HepG2 (cell line): Measurements from ENCODE around the gene ATG9A.

ENCODE experiments used
- ATF3 ChIP-seq: sonication (generic); formaldehyde crosslinking; IDR thresholded peaks from 2 replicates; pipeline ENCODE4 v1.4.0; 2020; ENCODE audit warnings: missing genetic modification reagents
- DMAP1 ChIP-seq: IDR thresholded peaks from 2 replicates; pipeline ENCODE4 v1.6.1; 2016
- EZH2 ChIP-seq: conservative IDR thresholded peaks from 2 replicates; pipeline ENCODE4 v1.6.1; 2012; ENCODE audit warnings: mild to moderate bottlenecking, low read depth, low read length, moderate library complexity
- FOXA1 ChIP-seq, 2 experiments: fragments of 450-650 bp in 1 of 2; sonication (generic) in 1 of 2; formaldehyde crosslinking in 1 of 2; IDR thresholded peaks; 2 replicates each; pipeline versions ENCODE4 v1.4.0 to v1.6.1; 2016 to 2020; ENCODE audit warnings: missing genetic modification reagents in 1 of 2
- GZF1 ChIP-seq: sonication (generic); formaldehyde crosslinking; IDR thresholded peaks from 2 replicates; pipeline ENCODE4 v1.5.1; 2020; ENCODE audit warnings: mild to moderate bottlenecking, missing genetic modification reagents
- KDM3A ChIP-seq: IDR thresholded peaks from 2 replicates; pipeline ENCODE4 v1.6.1; 2018; ENCODE audit warnings: low read depth, missing compliant biosample characterization
- NPAS2 ChIP-seq: sonication (generic); formaldehyde crosslinking; IDR thresholded peaks from 2 replicates; pipeline ENCODE4 v1.8.0; 2022; ENCODE audit warnings: mild to moderate bottlenecking, missing genetic modification reagents, borderline replicate concordance
- PATZ1 ChIP-seq: sonication (generic); formaldehyde crosslinking; IDR thresholded peaks from 2 replicates; pipeline ENCODE4 v1.4.0; 2020; ENCODE audit warnings: missing genetic modification reagents
- POLR2A ChIP-seq, 2 experiments: IDR thresholded peaks; 2 replicates each; pipeline ENCODE4 v1.6.1; 2011; ENCODE audit warnings: low read depth in 2 of 2, low read length in 2 of 2, mild to moderate bottlenecking in 1 of 2, moderate library complexity in 1 of 2; ENCODE audit not compliant: insufficient read depth in 1 of 2
- POLR2AphosphoS5 ChIP-seq: IDR thresholded peaks from 2 replicates; pipeline ENCODE4 v1.6.1; 2012; ENCODE audit warnings: low read depth, low read length
- UBTF ChIP-seq: sonication (generic); formaldehyde crosslinking; IDR thresholded peaks from 2 replicates; pipeline ENCODE4 v1.4.0; 2020; ENCODE audit warnings: mild to moderate bottlenecking, missing genetic modification reagents
- ZNF280B ChIP-seq: sonication (generic); formaldehyde crosslinking; IDR thresholded peaks from 2 replicates; pipeline ENCODE4 v1.5.0; 2020; ENCODE audit warnings: missing genetic modification reagents, mild to moderate bottlenecking, borderline replicate concordance
- ZNF318 ChIP-seq: sonication (generic); formaldehyde crosslinking; IDR thresholded peaks from 2 replicates; pipeline ENCODE4 v1.4.0; 2020; ENCODE audit warnings: mild to moderate bottlenecking, missing genetic modification reagents

GRCh38 chr2:219173176-219173575 lies 56.3 kb downstream of the ATG9A start:
- no peak for TF ChIP-seq PATZ1 (CRISPR knock-in tag)
- TF ChIP-seq ATF3 (CRISPR knock-in tag): no peak
- no peak for TF ChIP-seq POLR2AphosphoS5
- no peak for TF ChIP-seq GZF1 (CRISPR knock-in tag)
- no peak for TF ChIP-seq ZNF280B (CRISPR knock-in tag)
- TF ChIP-seq NPAS2: no peak
- no peak for TF ChIP-seq POLR2A (IDR thresholded peaks at IDR 0.05; ENCODE audit: insufficient read depth in 1 of 2, low read depth in 2 of 2, low read length in 2 of 2)
- no peak for TF ChIP-seq ZNF318 (CRISPR knock-in tag)
- no peak for TF ChIP-seq EZH2
- no peak for TF ChIP-seq FOXA1 (IDR thresholded peaks at IDR 0.05)
- TF ChIP-seq FOXA1 (CRISPR knock-in tag; IDR thresholded peaks at IDR 0.05): no peak
- TF ChIP-seq DMAP1 (CRISPR knock-in tag): no peak
- no peak for TF ChIP-seq KDM3A
- TF ChIP-seq UBTF (CRISPR knock-in tag): no peak
